ENCODE results near the gene TMEFF1. TPM values are rescaled to one million over a fixed set of nuclear protein-coding genes. Genes with fewer than 3 reads are reported as not detected.

Gene TMEFF1
- total and polyA plus RNA-seq, 12 donors: 0.14 to 1.8 (median 0.24) TPM; not detected in 8

GRCh38 chr9:100534401-100534800 is 61.5 kb downstream of the TMEFF1 start:
- H3K9me3 ChIP-seq (replicated peaks in 1 of 3): no peaks in the 10 kb centered on the region
- 75 to 91% (median 86%) methylated on average over 4 of the region's 4 CpGs for WGBS, 4 donors
- H3K27ac ChIP-seq: no peak overlapping the region
- no peak for DNase-seq
- H3K27me3 ChIP-seq: no peaks in the 10 kb centered on the region
- TF ChIP-seq, protein P1, sequence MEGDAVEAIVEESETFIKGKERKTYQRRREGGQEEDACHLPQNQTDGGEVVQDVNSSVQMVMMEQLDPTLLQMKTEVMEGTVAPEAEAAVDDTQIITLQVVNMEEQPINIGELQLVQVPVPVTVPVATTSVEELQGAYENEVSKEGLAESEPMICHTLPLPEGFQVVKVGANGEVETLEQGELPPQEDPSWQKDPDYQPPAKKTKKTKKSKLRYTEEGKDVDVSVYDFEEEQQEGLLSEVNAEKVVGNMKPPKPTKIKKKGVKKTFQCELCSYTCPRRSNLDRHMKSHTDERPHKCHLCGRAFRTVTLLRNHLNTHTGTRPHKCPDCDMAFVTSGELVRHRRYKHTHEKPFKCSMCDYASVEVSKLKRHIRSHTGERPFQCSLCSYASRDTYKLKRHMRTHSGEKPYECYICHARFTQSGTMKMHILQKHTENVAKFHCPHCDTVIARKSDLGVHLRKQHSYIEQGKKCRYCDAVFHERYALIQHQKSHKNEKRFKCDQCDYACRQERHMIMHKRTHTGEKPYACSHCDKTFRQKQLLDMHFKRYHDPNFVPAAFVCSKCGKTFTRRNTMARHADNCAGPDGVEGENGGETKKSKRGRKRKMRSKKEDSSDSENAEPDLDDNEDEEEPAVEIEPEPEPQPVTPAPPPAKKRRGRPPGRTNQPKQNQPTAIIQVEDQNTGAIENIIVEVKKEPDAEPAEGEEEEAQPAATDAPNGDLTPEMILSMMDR (IDR thresholded peaks at IDR 0.05): no peak
- TF ChIP-seq POLR2A (IDR thresholded peaks at IDR 0.05): no peak
- no peak overlapping the region for H3K4me3 ChIP-seq
- no peaks in the 10 kb centered on the region for H3K36me3 ChIP-seq (replicated peaks in 1 of 2)
- H3K4me1 ChIP-seq (replicated peaks in 1 of 2): no peaks in the 10 kb centered on the region
- intact Hi-C loops (cut with DNase I): no loop called here

DNA sequence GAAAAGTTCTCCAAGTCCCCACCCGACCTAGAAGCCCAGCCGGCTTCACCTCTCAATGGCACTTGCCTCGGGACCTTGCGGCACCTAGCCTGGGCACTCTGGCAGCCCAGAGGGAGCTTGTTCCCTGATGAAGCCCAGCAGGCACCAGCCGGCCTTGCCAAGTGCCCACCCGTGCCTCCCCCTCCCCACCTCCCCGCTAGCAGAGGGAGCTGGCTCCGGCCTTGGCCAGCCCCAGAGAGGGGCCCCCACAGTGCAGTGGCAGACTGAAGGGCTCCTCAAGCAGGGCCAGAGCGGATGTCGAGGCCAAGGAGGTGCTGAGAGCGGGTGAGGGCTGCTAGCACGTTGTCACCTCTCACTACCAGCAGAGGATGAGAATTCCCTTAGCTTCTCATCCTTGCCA is 67.4 kb downstream of the TMEFF1 start:
- H3K4me3 ChIP-seq: no peak overlapping the region
- H3K27ac ChIP-seq: no peak overlapping the region
- no peak for TF ChIP-seq POLR2A (IDR thresholded peaks at IDR 0.05)
- TF ChIP-seq, protein P1 (IDR thresholded peaks at IDR 0.05): no peak
- no peaks in the 10 kb centered on the region for H3K4me1 ChIP-seq (replicated peaks in 1 of 2)
- intact Hi-C loops (cut with DNase I): no loop called here
- no peaks in the 10 kb centered on the region for H3K36me3 ChIP-seq (replicated peaks in 1 of 2)
- H3K27me3 ChIP-seq: no peaks in the 10 kb centered on the region
- DNase-seq: no peak
- no peaks in the 10 kb centered on the region for H3K9me3 ChIP-seq (replicated peaks in 1 of 3)
- 90 to 95% (median 93%) methylated on average over 5 to 12 of the region's 12 CpGs for WGBS, 4 donors

- no peaks in the 10 kb centered on the region for H3K36me3 ChIP-seq (replicated peaks in 1 of 2)
- no peaks in the 10 kb centered on the region for H3K9me3 ChIP-seq (replicated peaks in 1 of 3)
- no peak for TF ChIP-seq POLR2A (IDR thresholded peaks at IDR 0.05)
- TF ChIP-seq, protein P1 (IDR thresholded peaks at IDR 0.05): no peak
- no peaks in the 10 kb centered on the region for H3K4me1 ChIP-seq (replicated peaks in 1 of 2)
- intact Hi-C loops (cut with DNase I): no loop called here
- H3K4me3 ChIP-seq: no peak overlapping the region
- no peak for DNase-seq
- 77 to 84% (median 81%) methylated on average over 5 of the region's 5 CpGs for WGBS, 4 donors
- H3K27ac ChIP-seq: no peak overlapping the region
- no peaks in the 10 kb centered on the region for H3K27me3 ChIP-seq
These were observed 76.1 kb downstream of the TMEFF1 start for GRCh38 chr9:100549048-100549447.

DNA sequence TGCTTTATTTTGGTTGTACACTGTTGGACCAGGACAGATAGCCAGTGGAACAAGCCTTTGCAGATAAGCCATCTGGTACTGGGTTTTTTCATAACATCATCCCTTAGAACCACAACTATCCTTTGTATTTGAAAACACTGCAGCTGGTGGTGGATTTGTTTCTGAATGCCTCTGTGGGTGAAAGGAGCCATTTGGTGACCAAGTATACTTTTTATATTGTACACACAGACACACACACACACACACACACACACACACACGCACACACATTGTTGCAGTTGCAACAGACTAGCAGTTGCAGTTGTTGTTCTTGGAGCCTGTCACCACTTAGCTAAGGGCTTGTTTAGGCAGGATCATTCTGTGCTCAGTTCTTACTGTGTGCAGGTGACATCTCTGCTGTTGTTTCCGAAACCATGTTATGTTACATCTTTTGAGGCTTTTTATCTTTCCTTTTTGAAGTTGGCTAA is 82.0 kb downstream of the TMEFF1 start:
- no peaks in the 10 kb centered on the region for H3K9me3 ChIP-seq (replicated peaks in 1 of 3)
- TF ChIP-seq POLR2A (IDR thresholded peaks at IDR 0.05): no peak
- TF ChIP-seq, protein P1 (IDR thresholded peaks at IDR 0.05): no peak
- no peak overlapping the region for H3K27ac ChIP-seq
- no peaks in the 10 kb centered on the region for H3K36me3 ChIP-seq (replicated peaks in 1 of 2)
- DNase-seq: no peak
- H3K4me1 ChIP-seq (replicated peaks in 1 of 2): no peaks in the 10 kb centered on the region
- no peaks in the 10 kb centered on the region for H3K27me3 ChIP-seq
- WGBS, 4 donors: 79 to 91% (median 86%) methylated on average over 2 of the region's 2 CpGs
- intact Hi-C loops (cut with DNase I): no loop called here
- H3K4me3 ChIP-seq: no peak overlapping the region
